ENCODE results near the gene AMIGO3. TPM values are rescaled to one million over a fixed set of nuclear protein-coding genes. Genes with fewer than 3 reads are reported as not detected.

Gene AMIGO3
- total RNA-seq, 1 experiment from 2014 or later = not detected

GRCh38 chr3:49704629-49705028, 14.9 kb downstream of the AMIGO3 start:
- Histone ChIP-seq H3K9me3 (no peaks in the 10 kb centered on the region), H3K36me3 (ENCODE audit: control insufficient read depth, insufficient read depth, low read length) (no peaks in the 10 kb centered on the region; the same call in 1 of the 2 replicates), H3K4me3 (ENCODE audit: low read depth, low read length) (no peak overlapping the region), H3K4me1 (no peaks in the 10 kb centered on the region), H3K27me3 (replicated peaks; ENCODE audit: control insufficient read depth, insufficient read depth, low read length) (no peaks in the 10 kb centered on the region)
- Mint-ChIP-seq H3K4me3 (ENCODE audit: unreplicated experiment) (no peak overlapping the region), H3K36me3 (ENCODE audit: insufficient read depth, unreplicated experiment) (peaks cover 5% of the 10 kb centered on the region), H3K9me3 (ENCODE audit: unreplicated experiment) (no peaks in the 10 kb centered on the region), H3K27me3 (ENCODE audit: insufficient read depth, unreplicated experiment) (no peaks in the 10 kb centered on the region), H3K27ac (ENCODE audit: unreplicated experiment) (no peak overlapping the region), H3K4me1 (ENCODE audit: low read depth, unreplicated experiment) (no peaks in the 10 kb centered on the region)
- POLR2A ChIA-PET = no interaction called here
- CTCF ChIA-PET = interaction anchor here (0.6 kb wide), 1 partner anchor 293 kb away, joined by 3 read pairs; the partner anchor contains the start of gene RHOA
- TF ChIP-seq CTCF (IDR thresholded peaks at IDR 0.05; ENCODE audit: insufficient read depth in 1 of 2, low read depth in 1 of 2, low read length in 1 of 2, severe bottlenecking in 1 of 2, unreplicated experiment in 1 of 2) = no peak
- intact Hi-C loops (cut with micrococcal nuclease; ENCODE audit: unreplicated experiment) = loop anchor here (5.0 kb wide), 1 partner anchor 203 kb away; no protein-coding TSS in a partner anchor
- no peak for DNase-seq
- BruUV-seq (replicated peaks) = no TSS peak

- Mint-ChIP-seq H3K27ac (ENCODE audit: unreplicated experiment) (no peak overlapping the region), H3K27me3 (ENCODE audit: insufficient read depth, unreplicated experiment) (no peaks in the 10 kb centered on the region), H3K36me3 (ENCODE audit: insufficient read depth, unreplicated experiment) (peaks cover 5% of the 10 kb centered on the region), H3K9me3 (ENCODE audit: unreplicated experiment) (no peaks in the 10 kb centered on the region), H3K4me1 (ENCODE audit: low read depth, unreplicated experiment) (no peaks in the 10 kb centered on the region), H3K4me3 (ENCODE audit: unreplicated experiment) (no peak overlapping the region)
- DNase-seq = no peak
- ChIA-PET POLR2A (no interaction called here), CTCF (no interaction called here)
- Histone ChIP-seq H3K27me3 (replicated peaks; ENCODE audit: control insufficient read depth, insufficient read depth, low read length) (no peaks in the 10 kb centered on the region), H3K9me3 (no peaks in the 10 kb centered on the region), H3K36me3 (ENCODE audit: control insufficient read depth, insufficient read depth, low read length) (no peaks in the 10 kb centered on the region; the same call in 1 of the 2 replicates), H3K4me1 (no peaks in the 10 kb centered on the region), H3K4me3 (ENCODE audit: low read depth, low read length) (no peak overlapping the region)
- TF ChIP-seq CTCF (IDR thresholded peaks at IDR 0.05; ENCODE audit: insufficient read depth in 1 of 2, low read depth in 1 of 2, low read length in 1 of 2, severe bottlenecking in 1 of 2, unreplicated experiment in 1 of 2) = no peak
- BruUV-seq (replicated peaks) = no TSS peak
- intact Hi-C loops (cut with micrococcal nuclease; ENCODE audit: unreplicated experiment) = loop anchor here (1.0 to 5.0 kb wide), 2 partner anchors 135 to 203 kb away; no protein-coding TSS in a partner anchor
These were observed 15.5 kb downstream of the AMIGO3 start for GRCh38 chr3:49703956-49704355.

- Mint-ChIP-seq H3K9me3 (ENCODE audit: unreplicated experiment) (no peaks in the 10 kb centered on the region), H3K4me3 (ENCODE audit: unreplicated experiment) (no peak overlapping the region), H3K27me3 (ENCODE audit: insufficient read depth, unreplicated experiment) (no peaks in the 10 kb centered on the region), H3K27ac (ENCODE audit: unreplicated experiment) (no peak overlapping the region), H3K36me3 (ENCODE audit: insufficient read depth, unreplicated experiment) (peaks cover 5% of the 10 kb centered on the region), H3K4me1 (ENCODE audit: low read depth, unreplicated experiment) (no peaks in the 10 kb centered on the region)
- TF ChIP-seq CTCF (IDR thresholded peaks at IDR 0.05; ENCODE audit: insufficient read depth in 1 of 2, low read depth in 1 of 2, low read length in 1 of 2, severe bottlenecking in 1 of 2, unreplicated experiment in 1 of 2) = peak; percentile 71 to 87
- DNase-seq = peak; percentile 67 to 72
- Histone ChIP-seq H3K27me3 (replicated peaks; ENCODE audit: control insufficient read depth, insufficient read depth, low read length) (no peaks in the 10 kb centered on the region), H3K9me3 (no peaks in the 10 kb centered on the region), H3K4me1 (no peaks in the 10 kb centered on the region), H3K36me3 (ENCODE audit: control insufficient read depth, insufficient read depth, low read length) (no peaks in the 10 kb centered on the region; the same call in 1 of the 2 replicates), H3K4me3 (ENCODE audit: low read depth, low read length) (no peak overlapping the region)
- intact Hi-C loops (cut with micrococcal nuclease; ENCODE audit: unreplicated experiment) = loop anchor here (1.0 to 5.0 kb wide), 2 partner anchors 136 to 204 kb away; no protein-coding TSS in a partner anchor
- POLR2A ChIA-PET = no interaction called here
- no TSS peak for BruUV-seq (replicated peaks)
- CTCF ChIA-PET = interaction anchor here (0.6 to 1.1 kb wide), 3 partner anchors 9 to 164 kb away, joined by 3 to 4 read pairs (median 3); no protein-coding TSS in a partner anchor
These were observed 16.0 kb downstream of the AMIGO3 start for GRCh38 chr3:49703443-49703927.

Data from Caco-2 (cell line).